IMR-90 (cell line): Measurements from ENCODE around the gene HECW1.

Experiments used
- CEBPB ChIP-seq: IDR thresholded peaks from 2 replicates; pipeline ENCODE4 v1.6.1; 2012; ENCODE audit warnings: low read depth, low read length, improper control_type of control experiment
- POLR2A ChIP-seq: IDR thresholded peaks from 2 replicates; pipeline ENCODE4 v1.6.1; 2012; ENCODE audit warnings: mild to moderate bottlenecking, low read depth, low read length
- RAD21 ChIP-seq: IDR thresholded peaks from 2 replicates; pipeline ENCODE4 v1.6.1; 2012; ENCODE audit warnings: low read length, improper control_type of control experiment
- RFX5 ChIP-seq: IDR thresholded peaks from 2 replicates; pipeline ENCODE4 v1.8.0; 2012; ENCODE audit warnings: low read depth, mild to moderate bottlenecking, low read length, moderate library complexity
- TF ChIP-seq, protein P1 (sequence below): conservative IDR thresholded peaks from 2 replicates; pipeline ENCODE4 v1.5.1; 2012; ENCODE audit warnings: mild to moderate bottlenecking, low read depth, low read length, improper control_type of control experiment

DNA sequence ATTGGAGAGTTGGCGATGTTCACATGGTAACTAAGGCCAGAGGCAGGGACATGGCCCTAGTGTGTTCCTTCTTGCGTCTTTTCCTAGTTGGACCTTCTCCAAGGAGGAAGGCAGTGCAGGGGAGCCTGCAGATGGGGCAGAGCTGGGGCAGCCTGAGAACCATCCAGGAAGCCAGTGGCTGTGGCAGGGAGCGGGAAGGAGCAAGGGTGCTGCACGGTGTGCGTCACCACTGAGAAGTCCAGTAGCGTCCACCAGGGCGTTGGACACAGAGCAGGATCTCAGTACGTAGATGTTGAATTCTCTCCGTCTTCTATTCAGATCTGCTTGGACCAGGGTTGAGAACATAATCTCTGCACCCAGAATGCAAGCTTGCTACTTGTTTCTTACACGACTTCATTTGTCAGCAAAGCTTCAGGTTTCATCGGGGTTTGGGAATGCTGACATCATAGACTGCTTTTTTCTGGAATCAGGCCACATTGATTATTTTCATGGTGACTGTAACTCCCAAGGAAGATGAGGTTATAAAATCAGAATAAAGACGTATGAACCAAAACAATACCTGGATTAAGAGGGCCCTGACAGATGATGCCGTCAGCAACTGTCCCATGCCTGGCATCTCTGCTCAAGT is 130.3 kb downstream of the HECW1 start:
- TF ChIP-seq, protein P1, sequence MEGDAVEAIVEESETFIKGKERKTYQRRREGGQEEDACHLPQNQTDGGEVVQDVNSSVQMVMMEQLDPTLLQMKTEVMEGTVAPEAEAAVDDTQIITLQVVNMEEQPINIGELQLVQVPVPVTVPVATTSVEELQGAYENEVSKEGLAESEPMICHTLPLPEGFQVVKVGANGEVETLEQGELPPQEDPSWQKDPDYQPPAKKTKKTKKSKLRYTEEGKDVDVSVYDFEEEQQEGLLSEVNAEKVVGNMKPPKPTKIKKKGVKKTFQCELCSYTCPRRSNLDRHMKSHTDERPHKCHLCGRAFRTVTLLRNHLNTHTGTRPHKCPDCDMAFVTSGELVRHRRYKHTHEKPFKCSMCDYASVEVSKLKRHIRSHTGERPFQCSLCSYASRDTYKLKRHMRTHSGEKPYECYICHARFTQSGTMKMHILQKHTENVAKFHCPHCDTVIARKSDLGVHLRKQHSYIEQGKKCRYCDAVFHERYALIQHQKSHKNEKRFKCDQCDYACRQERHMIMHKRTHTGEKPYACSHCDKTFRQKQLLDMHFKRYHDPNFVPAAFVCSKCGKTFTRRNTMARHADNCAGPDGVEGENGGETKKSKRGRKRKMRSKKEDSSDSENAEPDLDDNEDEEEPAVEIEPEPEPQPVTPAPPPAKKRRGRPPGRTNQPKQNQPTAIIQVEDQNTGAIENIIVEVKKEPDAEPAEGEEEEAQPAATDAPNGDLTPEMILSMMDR = no peak
- TF ChIP-seq RFX5 (no peak), RAD21 (no peak), POLR2A (no peak), CEBPB (no peak)
